Endothelial cell of umbilical vein (primary cell): Measurements from ENCODE around the gene GAP43. TPM values are rescaled to one million over a fixed set of nuclear protein-coding genes. Genes with fewer than 3 reads are reported as not detected.

ENCODE experiments used
- BruUV-seq: library from RNA; stranded (reverse); fragments of 400-500 nt; replicated peaks from 2 replicates; lab custom pipeline; 2021; lab: Mats Ljungman, UMichigan
- CTCF ChIA-PET: fragments of 300-600, 350-600 bp; sonication (Branson Sonifier 250); formaldehyde crosslinking; loops from one replicate; lab custom pipeline; 2021; ENCODE audit warnings: antibody characterized with exemption, inconsistent platforms; lab: Charles Lee
- POLR2A ChIA-PET: fragments of 300-600, 350-600 bp; sonication (Branson Sonifier 250); formaldehyde crosslinking; loops from one replicate; lab custom pipeline; 2021; ENCODE audit warnings: antibody characterized with exemption, inconsistent platforms; lab: Charles Lee
- DNase-seq: peaks from one replicate; pipeline ENCODE4 v3.0.0-alpha.2; 2011; ENCODE audit warnings: low read depth, low spot score
- FAIRE-seq: peaks from 2 replicates; lab custom pipeline; 2011; peaks lifted over from hg19 to GRCh38; lab: Jason Lieb, UNC
- H2AFZ ChIP-seq: 2 replicates; pipeline ENCODE4 v1.6.0; 2012; ENCODE audit warnings: low read depth, low read length, control low read depth, inconsistent platforms
- H3K27ac ChIP-seq: 2 replicates; pipeline ENCODE4 v1.5.1; 2011; ENCODE audit warnings: low read depth, mild to moderate bottlenecking, control low read depth, low read length, moderate library complexity; ENCODE audit not compliant: insufficient read depth
- H3K27me3 ChIP-seq, 2 experiments: 2 replicates each; pipeline versions ENCODE4 v1.6.0 to v1.6.1; 2011; ENCODE audit warnings: low read length in 2 of 2, mixed read lengths in 1 of 2; ENCODE audit not compliant: control insufficient read depth in 2 of 2, insufficient read depth in 2 of 2
- H3K36me3 ChIP-seq, 2 experiments: 2 replicates in 1 of 2; 3 replicates in 1 of 2; pipeline ENCODE4 v1.5.1; 2011; ENCODE audit warnings: low read length in 2 of 2, mild to moderate bottlenecking in 1 of 2, moderate library complexity in 1 of 2; ENCODE audit not compliant: control insufficient read depth in 2 of 2, insufficient read depth in 2 of 2; ENCODE audit errors: extremely low read depth in 1 of 2
- H3K4me1 ChIP-seq: 3 replicates; pipeline ENCODE4 v1.5.1; 2011; ENCODE audit warnings: mild to moderate bottlenecking, low read length; ENCODE audit not compliant: control insufficient read depth, insufficient read depth; ENCODE audit errors: extremely low read depth
- H3K4me2 ChIP-seq: 2 replicates; pipeline ENCODE4 v1.6.1; 2011; ENCODE audit warnings: low read length, control low read depth, mixed read lengths; ENCODE audit not compliant: insufficient read depth
- H3K4me3 ChIP-seq, 3 experiments: fragments of 200-600 bp in 1 of 3; sonication (generic), shearing (Covaris generic) in 1 of 3; replicated peaks in 1 of 3; 2 replicates each; pipeline ENCODE4 v1.5.1; 2011 to 2016; ENCODE audit warnings: control low read depth in 3 of 3, low read length in 3 of 3, mild to moderate bottlenecking in 2 of 3, inconsistent platforms in 1 of 3, low read depth in 1 of 3, moderate library complexity in 1 of 3; ENCODE audit not compliant: insufficient read depth in 1 of 3
- H3K79me2 ChIP-seq: 2 replicates; pipeline ENCODE4 v1.6.0; 2012; ENCODE audit warnings: low read length, inconsistent platforms; ENCODE audit not compliant: control insufficient read depth, insufficient read depth
- H3K9ac ChIP-seq: replicated peaks from 2 replicates; pipeline ENCODE3; 2011; ENCODE audit warnings: low read length, control low read depth; ENCODE audit not compliant: insufficient read depth; ENCODE audit errors: extremely low read depth
- H3K9me1 ChIP-seq: replicated peaks from 3 replicates; pipeline ENCODE4 v1.6.0; 2011; ENCODE audit warnings: mild to moderate bottlenecking, low read length; ENCODE audit not compliant: control insufficient read depth, insufficient read depth; ENCODE audit errors: extremely low read depth
- H3K9me3 ChIP-seq: replicated peaks from 2 replicates; pipeline ENCODE4 v1.5.1; 2012; ENCODE audit warnings: low read length, inconsistent platforms; ENCODE audit not compliant: control insufficient read depth, insufficient read depth
- H4K20me1 ChIP-seq: replicated peaks from 2 replicates; pipeline ENCODE3; 2011; ENCODE audit warnings: mild to moderate bottlenecking, low read length; ENCODE audit not compliant: control insufficient read depth, insufficient read depth; ENCODE audit errors: extremely low read depth
- CTCF ChIP-seq, 2 donors: IDR thresholded peaks; 1 replicate in 1 of 2; 2 replicates in 1 of 2; pipeline ENCODE4 v1.5.1; 2011; ENCODE audit warnings: low read length in 2 of 2, mild to moderate bottlenecking in 2 of 2, moderate library complexity in 2 of 2, control low read depth in 1 of 2, inconsistent platforms in 1 of 2, low read depth in 1 of 2; ENCODE audit not compliant: insufficient read depth in 1 of 2; ENCODE audit errors: extremely low read depth in 1 of 2
- EZH2 ChIP-seq: IDR thresholded peaks from 2 replicates; pipeline ENCODE4 v1.6.1; 2012; ENCODE audit warnings: borderline replicate concordance, low read depth, mild to moderate bottlenecking, moderate library complexity, low read length, inconsistent platforms; ENCODE audit not compliant: severe bottlenecking
- FOS ChIP-seq: IDR thresholded peaks from 2 replicates; pipeline ENCODE4 v1.6.1; 2011; ENCODE audit warnings: mild to moderate bottlenecking, low read length, moderate library complexity, borderline replicate concordance; ENCODE audit not compliant: insufficient read depth
- GATA2 ChIP-seq: IDR thresholded peaks from 2 replicates; pipeline ENCODE4 v1.7.0; 2011; ENCODE audit warnings: low read depth, mild to moderate bottlenecking, moderate library complexity, mixed read lengths, low read length; ENCODE audit not compliant: insufficient read length, insufficient read depth
- JUN ChIP-seq: IDR thresholded peaks from 2 replicates; pipeline ENCODE4 v1.6.1; 2011; ENCODE audit warnings: borderline replicate concordance, low read depth; ENCODE audit not compliant: insufficient read length, insufficient read depth
- MAX ChIP-seq: IDR thresholded peaks from 2 replicates; pipeline ENCODE4 v1.6.1; 2011; ENCODE audit not compliant: insufficient read depth, insufficient read length
- MYC ChIP-seq: IDR thresholded peaks from one replicate; pipeline ENCODE4 v1.6.1; 2011; ENCODE audit warnings: mild to moderate bottlenecking, low read depth, low read length
- POLR2A ChIP-seq: IDR thresholded peaks from 2 replicates; pipeline ENCODE4 v1.6.1; 2012; ENCODE audit warnings: low read depth, mild to moderate bottlenecking, control low read depth, low read length
- dilution Hi-C: fragments of 300-500 bp; cut with MboI; formaldehyde crosslinking; loops from one replicate; pipeline ENCODE4 v1.15.0; 2019; ENCODE audit warnings: low sequenced_read_pairs; ENCODE audit not compliant: extremely low pct_ligation_motif_present
- intact Hi-C: fragments of 100-400 bp; cut with micrococcal nuclease; formaldehyde crosslinking; loops from one replicate; pipeline ENCODE4 v1.10.0; 2022
- polyA plus RNA-seq, 4 experiments: library from polyadenylated mRNA; depleted of rRNA in 3 of 4; stranded (reverse) in 3 of 4; unstranded in 1 of 4; fragments of >200 nt; gene quantifications; 2 replicates each; pipeline versions ENCODE4 v1.2.1 to v1.2.3, GENCODE V29; 2011 to 2012; ENCODE audit warnings: missing spikeins in 1 of 4
- total RNA-seq: library from RNA; stranded (reverse); gene quantifications from 2 replicates; pipeline ENCODE4 v1.2.3, GENCODE V29; 2021

The GAP43 gene
- total and polyA plus RNA-seq, 2 donors (not counting 3 experiments of a cell fraction or from before 2014, with no cell fraction given) = 0.06 TPM; not detected in 1

GRCh38 chr3:115602194-115602593 lies 21.1 kb upstream of the GAP43 start:
- TF ChIP-seq MYC = no peak
- no peak for TF ChIP-seq EZH2
- no peak for TF ChIP-seq JUN
- H3K9me3 ChIP-seq = no peaks in the 10 kb centered on the region
- CTCF ChIA-PET = no interaction called here
- H3K27ac ChIP-seq = no peak overlapping the region
- no peaks in the 10 kb centered on the region for H3K9me1 ChIP-seq
- H4K20me1 ChIP-seq = no peaks in the 10 kb centered on the region
- POLR2A ChIA-PET = no interaction called here
- H3K4me3 ChIP-seq = no peak overlapping the region
- intact Hi-C loops = no loop called here
- DNase-seq = no peak
- no TSS peak for BruUV-seq
- dilution Hi-C loops = no loop called here
- no peaks in the 10 kb centered on the region for H3K4me1 ChIP-seq
- no peaks in the 10 kb centered on the region for H3K79me2 ChIP-seq
- no peak overlapping the region for H3K9ac ChIP-seq
- peaks cover 0 to 4% of the 10 kb centered on the region in 2 experiments for H3K27me3 ChIP-seq
- no peak overlapping the region for H2AFZ ChIP-seq
- no peak overlapping the region for H3K4me2 ChIP-seq
- FAIRE-seq = no peak
- no peaks in the 10 kb centered on the region for H3K36me3 ChIP-seq

GRCh38 chr3:115611630-115612029 lies 11.7 kb upstream of the GAP43 start:
- intact Hi-C loops (no loop called here), dilution Hi-C loops (no loop called here)
- no peaks in the 10 kb centered on the region for H4K20me1 ChIP-seq
- POLR2A ChIA-PET = no interaction called here
- H3K4me1 ChIP-seq = no peaks in the 10 kb centered on the region
- DNase-seq = no peak
- no peaks in the 10 kb centered on the region for H3K9me1 ChIP-seq
- no TSS peak for BruUV-seq
- H3K27me3 ChIP-seq = no peaks in the 10 kb centered on the region
- H3K9ac ChIP-seq = no peak overlapping the region
- H3K4me3 ChIP-seq = no peak overlapping the region
- H3K36me3 ChIP-seq = no peaks in the 10 kb centered on the region
- no peak overlapping the region for H3K4me2 ChIP-seq
- H3K9me3 ChIP-seq = no peaks in the 10 kb centered on the region
- H3K27ac ChIP-seq = no peak overlapping the region
- CTCF ChIA-PET = no interaction called here
- no peak for FAIRE-seq
- no peaks in the 10 kb centered on the region for H3K79me2 ChIP-seq
- TF ChIP-seq EZH2 (no peak), JUN (no peak), POLR2A (no peak), MYC (no peak), CTCF (IDR thresholded peaks at IDR 0.05; ENCODE audit: extremely low read depth in 1 of 2, insufficient read depth in 1 of 2, low read depth in 1 of 2, low read length in 2 of 2) (no peak), MAX (no peak), FOS (no peak), GATA2 (no peak)
- no peak overlapping the region for H2AFZ ChIP-seq
